Activated CD8-positive, alpha-beta memory T cell treated with anti-CD3 and anti-CD28 coated beads, Interleukin-2, amount 50 U/mL, for 24 hours (primary cell): Measurements from ENCODE around the gene MTO1.
"Not testable (repeated sequence)": the region's sequence is repeated elsewhere in the genome, so short reads cannot be mapped to it uniquely, and the experiment has no call there.

ENCODE experiments used
- DNase-seq: peaks from one replicate; pipeline ENCODE4 v3.0.0-alpha.2; 2020; ENCODE audit errors: extremely low read depth

The MTO1 gene

GRCh38 chr6:73532293-73532692, 70.8 kb downstream of the MTO1 start:
- DNase-seq, result no peak

DNA sequence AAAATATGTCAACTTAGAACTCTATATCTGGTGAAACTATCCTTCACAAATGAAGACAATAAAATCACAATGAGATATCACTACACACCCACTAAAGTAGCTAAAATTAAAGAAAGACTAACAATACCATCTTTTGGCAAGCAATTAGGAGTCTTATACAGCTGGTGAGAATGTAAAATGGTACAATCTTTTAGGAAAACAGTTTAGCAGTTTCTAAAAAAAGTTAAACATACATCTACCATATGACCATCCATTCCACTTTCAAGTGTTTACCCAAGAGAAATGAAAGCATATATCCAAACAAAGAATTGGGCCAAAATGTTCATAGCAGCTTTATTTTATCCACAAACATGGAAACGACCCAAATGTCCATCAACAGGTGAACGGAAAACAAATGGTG, 73.1 kb downstream of the MTO1 start:
- DNase-seq, result no peak

DNA sequence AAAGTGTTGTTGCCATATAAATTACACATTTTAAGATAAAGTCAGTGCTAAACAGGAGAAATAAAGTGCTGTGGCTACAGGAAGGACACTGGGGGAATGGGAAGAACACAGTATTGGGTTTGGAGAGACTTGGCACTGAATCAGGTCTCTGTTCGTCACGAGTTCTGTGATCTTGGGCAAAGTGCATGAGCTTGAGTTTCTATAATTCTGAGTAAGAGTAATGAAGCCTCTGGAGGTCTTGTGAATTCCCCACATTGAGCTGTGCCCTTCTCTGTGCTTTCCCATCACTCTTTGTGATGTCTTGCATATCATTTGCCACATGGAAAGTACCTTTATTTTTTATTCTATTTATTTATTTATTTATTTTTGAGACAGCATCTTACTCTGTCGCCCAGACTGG, 76.1 kb downstream of the MTO1 start:
- no peak for DNase-seq

DNA sequence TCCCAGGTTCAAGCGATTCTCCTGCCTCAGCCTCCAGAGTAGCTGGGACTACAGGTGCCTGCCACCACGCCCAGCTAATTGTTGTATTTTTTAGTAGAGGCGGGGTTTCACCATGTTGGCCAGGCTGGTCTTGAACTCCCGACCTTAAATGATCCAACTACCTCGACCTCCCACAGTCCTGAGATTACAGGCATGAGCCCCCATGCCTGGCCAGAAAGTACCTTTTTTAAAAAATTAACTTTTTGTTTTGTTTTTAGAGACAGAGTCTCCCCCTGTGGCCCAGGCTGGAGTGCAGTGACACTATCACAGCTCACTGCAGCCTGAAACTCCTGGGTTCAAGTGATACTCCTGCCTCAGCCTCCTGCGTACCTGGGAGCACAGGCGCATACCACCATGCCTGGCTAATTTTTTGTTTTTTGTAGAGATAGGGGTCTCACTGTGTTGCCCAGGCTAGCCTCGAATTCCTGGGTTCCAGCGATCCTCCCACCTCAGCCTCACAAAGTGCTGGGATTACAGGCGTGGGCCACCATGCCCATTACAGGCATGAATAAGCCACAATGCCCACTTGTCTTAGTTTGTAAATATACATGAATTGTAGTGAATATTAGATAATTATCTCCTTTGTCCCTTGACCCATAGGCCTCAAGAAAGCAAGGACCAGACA, 76.7 kb downstream of the MTO1 start:
- DNase-seq, result no peak

DNA sequence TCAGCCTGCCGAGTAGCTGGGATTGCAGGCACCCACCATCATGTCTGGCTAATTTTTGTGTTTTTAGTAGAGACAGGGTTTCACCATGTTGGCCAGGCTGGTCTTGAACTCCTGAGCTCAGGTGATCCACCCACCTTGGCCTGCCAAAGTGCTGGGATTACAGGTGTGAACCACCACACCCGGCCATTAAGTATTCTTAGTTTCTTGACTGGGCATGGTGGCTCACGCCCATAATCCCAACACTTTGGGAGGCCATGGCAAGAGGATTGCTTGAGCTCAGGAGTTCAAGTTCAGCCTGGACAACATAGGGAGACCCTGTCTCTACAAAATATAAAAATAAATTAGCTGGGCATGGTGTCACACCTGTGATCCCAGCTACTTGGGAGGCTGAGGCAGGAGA, 80.9 kb downstream of the MTO1 start:
- not testable (repeated sequence) for DNase-seq

GRCh38 chr6:73542891-73543290, 81.4 kb downstream of the MTO1 start:
- DNase-seq, result no peak

DNA sequence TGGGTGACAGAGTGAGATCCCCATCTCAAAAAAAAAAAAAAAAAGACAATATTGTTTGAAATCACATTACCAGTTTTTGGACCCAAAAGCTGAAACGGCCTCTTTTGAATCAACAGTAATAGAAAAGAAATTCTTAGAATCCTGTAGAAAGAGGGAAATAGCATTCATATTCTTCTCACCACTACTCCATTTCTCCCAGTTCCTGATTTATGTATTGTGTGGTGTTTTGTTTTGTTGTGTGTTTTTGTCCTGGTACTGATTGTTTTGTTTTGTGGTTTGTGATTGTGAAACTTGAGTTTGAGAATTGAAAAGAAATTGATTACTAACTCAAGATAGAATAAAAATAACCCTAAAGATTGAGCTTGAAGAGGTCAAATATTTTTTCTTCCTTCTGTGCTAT, 85.5 kb downstream of the MTO1 start:
- no peak for DNase-seq

DNA sequence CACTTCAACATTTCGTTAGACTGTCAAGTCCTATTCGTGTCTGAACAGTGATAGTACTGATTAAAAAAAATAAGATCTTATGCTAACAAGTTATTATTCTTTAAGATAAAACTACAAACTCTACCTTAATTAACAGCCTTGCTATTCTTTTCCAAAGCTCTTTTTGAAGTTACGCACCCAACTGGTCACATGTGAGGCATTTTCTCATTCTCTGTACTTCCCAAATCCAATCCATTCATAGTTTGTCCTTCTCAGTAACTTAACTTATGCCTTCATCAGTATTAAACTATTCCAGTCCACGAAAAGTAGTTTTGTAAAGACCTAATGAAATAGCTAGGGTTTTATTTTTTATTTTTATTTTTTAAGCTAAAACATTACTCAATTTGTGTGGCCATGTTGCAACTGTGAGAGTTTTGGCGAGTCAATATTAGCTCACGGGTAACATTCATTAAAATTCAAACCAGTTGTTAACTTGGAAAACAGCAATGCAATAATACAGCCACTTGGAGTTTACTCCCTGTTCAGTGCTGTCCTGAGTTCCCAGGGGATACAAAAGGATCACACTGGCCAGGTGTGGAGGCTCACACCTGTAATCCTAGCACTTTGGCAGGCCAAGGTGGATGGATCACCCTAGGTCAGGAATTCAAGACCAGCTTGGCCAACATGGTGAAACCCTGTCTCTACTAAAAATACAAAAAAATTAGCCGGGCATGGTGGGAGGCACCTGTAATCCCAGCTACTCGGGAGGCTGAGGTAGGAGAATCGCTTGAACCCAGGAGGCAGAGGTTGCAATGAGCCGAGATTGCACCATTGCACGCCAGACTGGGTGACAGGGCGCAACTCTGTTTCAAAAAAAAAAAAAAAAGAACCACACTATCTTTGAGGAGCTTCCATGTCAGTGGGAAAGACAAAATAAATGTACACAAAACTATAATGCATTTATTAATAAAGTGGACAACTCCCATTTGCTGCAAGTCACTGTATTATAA, 87.2 kb downstream of the MTO1 start:
- DNase-seq, result no peak

- DNase-seq, result not testable (repeated sequence)
Measured at GRCh38 chr6:73551115-73551514, 89.6 kb downstream of the MTO1 start.

GRCh38 chr6:73555380-73555949, 93.9 kb downstream of the MTO1 start:
- not testable (repeated sequence) for DNase-seq

DNA sequence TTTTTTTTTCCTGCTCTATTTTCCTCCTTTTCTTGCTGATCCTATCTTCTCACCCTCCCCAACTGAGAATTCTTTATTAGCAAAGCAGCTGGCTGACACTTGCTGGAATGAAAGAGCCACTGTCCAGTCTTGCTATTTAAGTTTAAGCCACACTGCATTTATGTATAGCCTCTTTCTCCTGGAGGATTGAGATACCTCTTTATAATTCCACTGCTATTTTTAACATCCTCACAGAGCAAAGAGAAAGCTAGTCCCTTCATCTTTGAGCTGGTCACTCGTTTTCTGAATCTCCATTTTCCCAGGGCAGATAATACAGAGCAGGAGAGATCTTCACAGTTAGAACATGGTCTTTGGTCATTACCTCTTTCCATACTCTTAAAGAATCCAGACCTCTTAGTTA, 95.3 kb downstream of the MTO1 start:
- DNase-seq, result no peak
